GM19452 (cell line): ENCODE results near the gene ICA1.
A peak's percentile ranks its signal among the peaks of the same experiment; 100 is the strongest.
"Not testable (repeated sequence)": the region's sequence is repeated elsewhere in the genome, so short reads cannot be mapped to it uniquely, and the experiment has no call there.

Experiments
- ATAC-seq: cut with Tn5 transposase; IDR thresholded peaks from one replicate; pipeline ENCODE4 v1.9.1; 2021; ENCODE audit not compliant: unreplicated experiment

ICA1 gene

DNA sequence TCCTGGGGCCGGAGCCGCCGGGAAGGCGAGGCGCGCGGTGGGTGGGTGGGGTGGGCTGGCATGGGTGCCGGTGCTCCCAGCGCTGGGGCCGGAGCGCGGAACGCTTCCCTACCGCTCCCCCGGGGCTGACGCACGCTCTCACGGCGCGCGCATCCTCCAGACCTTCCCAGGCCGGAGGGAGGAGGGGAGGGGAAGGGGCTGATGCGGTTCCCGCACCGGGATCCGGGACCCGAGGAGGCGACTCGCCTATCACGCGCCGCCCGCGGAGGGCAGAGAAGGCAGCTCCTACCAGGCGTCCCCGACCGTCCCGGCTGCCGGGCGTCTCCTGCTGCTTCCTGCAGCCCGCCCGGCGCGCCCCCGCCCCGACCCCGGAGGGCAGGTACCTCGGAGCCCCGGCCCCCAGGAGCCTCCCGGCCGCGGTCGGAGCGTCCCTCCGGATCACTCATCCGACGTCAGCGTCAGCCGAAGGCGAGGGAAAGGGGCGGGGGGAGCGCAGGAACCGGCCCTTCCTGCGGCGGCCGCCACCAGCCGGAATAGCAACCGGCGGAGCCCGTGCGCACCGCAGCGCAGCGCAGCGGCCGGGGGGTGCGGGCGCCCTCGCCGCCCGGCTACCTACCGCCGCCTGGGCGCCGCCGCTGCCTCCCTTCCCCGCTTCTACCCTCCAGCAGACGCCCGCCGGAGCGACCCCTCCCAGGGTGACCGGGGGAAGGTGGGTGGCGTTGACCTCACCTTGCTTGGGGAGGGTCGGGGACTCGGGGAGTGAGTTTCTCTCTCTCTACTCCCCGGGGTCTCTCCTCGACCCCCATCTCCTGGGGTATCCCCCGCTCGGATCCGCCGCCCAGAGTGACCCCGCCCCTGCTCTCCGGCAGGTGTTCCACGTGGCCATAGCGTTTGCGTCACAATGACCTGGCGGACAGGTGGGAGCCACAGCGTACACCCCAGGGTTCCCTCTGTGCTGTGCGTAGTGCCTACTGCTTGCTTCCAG lies at the start of gene ICA1:
Gene ICA1 (minus strand): TSS at position 457 of the 985 bp plus-strand sequence. CDS start 26,241 bp downstream, outside the sequence.
- ATAC-seq: peak; percentile 68

- ATAC-seq: no peak
Measured at GRCh38 chr7:8310876-8311275, 48.9 kb upstream of the ICA1 start.

- no peak for ATAC-seq
Measured at GRCh38 chr7:8305625-8306388, 43.8 kb upstream of the ICA1 start.

DNA sequence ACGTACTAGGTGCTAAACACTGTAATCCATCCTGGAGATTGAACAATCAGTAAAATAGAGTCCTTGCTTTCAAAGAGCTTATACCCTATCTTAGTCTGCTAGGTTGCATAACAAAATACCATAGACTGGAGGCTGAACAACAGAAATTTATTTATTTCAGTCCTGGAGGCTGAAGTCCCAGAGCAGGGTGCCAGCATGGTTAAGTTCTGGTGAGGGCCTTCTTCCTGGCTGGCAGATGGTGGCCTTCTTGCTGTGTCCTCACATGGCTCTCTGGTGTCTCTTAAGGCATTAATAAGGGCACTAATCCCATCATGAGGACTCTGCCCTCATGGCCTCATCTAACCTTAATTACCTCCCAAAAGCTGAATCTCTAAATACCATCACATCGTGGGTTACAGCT lies 43.1 kb upstream of the ICA1 start:
- ATAC-seq: no peak

DNA sequence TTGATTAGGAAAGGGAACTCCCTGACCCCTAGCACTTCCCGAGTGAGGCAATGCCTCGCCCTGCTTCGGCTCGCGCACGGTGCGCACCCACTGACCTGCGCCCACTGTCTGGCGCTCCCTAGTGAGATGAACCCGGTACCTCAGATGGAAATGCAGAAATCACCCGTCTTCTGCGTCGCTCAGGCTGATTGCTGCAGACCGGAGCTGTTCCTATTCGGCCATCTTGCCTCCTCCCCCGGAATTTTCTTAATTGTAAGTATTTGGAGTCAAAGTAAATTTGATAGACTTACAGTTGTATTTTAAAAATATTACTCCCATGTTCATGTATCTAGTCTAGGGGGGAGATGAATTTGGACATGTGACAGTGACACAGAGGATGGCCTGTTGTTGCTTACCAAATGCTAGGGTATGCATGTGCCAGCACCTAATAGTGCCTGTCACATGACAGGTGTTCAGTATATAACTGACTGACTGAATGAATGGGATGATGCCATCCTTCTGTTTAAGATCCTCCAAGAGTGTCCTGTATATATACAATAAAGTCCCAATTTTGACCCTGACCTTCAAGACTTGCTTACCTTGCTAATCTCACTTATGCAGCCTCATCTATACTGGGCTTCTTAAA lies 42.0 kb upstream of the ICA1 start:
- ATAC-seq: no peak

DNA sequence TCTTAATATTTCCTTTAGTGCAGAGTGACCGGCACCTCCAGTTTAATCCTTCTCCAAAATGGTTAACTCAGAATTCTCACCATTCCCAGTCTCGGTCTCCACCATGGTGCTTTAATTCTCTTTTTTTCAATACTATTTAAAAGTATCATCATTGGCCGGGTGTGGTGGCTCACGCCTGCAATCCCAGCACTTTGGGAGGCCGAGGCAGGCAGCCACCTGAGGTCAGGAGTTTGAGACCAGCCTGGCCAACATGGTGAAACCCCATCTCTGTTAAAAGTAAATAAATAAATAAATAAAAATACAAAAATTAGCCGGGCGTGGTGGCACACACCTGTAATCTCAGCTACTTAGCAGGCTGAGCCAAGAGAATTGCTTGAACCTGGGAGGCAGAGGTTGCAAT lies 35.1 kb upstream of the ICA1 start:
- not testable (repeated sequence) for ATAC-seq

DNA sequence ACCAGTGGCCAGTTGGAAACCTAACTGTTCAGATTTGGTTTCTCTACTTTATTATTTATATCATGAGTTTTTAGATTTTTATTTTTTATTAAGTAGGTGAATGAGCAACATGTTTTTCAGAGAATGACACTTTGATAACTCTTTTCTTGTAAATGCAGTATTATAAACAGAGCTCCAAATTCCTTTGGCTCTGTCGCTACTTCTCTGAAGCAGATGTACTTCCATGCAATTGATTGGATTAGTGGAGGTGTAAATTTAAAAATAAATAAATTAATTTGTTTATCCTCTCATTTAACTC lies 34.3 kb upstream of the ICA1 start:
- ATAC-seq: peak; percentile 14

DNA sequence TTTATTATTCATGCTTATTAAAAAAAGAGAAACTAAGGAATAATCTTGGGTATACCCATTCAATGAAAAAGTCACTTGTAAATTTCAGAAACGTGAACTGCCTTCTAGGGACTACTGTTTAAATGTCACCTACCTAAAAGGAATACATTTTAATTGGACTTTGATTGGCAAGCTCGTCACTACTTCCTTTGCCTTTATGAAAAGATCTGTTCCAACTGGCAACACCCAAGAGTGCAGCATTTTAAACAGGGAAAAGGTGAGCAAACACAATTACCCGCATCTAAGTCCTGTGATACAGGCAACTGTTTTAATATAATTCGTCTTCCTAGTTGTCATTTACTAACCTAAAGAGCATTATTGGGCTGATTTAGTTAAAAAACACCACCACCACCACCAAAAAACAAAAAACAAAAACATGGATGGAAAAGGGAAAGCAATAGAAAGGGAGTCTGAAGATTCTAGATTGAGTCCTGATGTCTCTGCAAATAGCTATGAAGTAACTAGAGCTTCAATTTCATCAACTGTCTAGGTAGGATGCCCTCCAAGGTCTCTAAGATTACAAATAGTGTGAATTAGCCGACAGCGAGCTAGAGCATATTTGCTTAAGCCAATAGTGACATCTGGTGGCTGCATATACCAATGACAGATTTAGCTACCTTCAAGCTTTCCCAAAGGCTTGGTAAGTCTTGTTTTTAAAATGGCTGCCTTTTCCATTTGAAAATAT lies 33.8 kb upstream of the ICA1 start:
- peak; percentile 97 for ATAC-seq

DNA sequence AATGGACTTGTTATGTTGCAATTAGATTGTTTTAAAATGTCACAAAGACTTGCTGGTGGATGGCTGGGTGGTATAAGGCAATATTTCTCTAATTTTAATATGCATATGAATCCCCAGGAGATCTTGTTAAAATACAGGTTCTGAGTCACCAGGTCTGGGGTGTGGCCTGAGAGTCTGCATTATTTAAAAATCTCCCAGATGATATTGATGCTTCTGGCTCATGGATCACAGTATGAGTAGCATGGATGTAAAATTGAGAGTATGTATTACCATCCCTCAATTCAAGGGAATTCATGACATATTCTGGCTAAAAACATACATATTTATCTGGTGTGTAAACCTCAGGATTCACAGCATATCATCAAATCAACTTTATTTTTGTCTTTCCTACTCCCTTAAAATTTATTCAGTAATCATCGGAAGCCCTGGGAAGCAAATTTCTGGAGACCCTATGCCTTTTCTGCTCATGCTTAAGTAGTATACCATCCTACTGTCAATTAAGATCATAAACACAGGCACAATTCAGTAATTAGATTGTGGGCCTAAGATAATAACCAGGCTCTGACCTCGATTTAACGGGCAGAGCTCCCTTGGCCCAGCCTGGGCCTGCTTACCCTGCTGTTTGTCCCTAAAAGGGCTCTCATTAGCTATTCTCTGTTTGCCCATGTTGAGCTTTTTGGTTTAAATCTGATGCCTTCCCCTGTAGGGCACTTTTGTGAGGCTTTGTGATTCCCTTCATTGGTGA lies 29.6 kb upstream of the ICA1 start:
- no peak for ATAC-seq

DNA sequence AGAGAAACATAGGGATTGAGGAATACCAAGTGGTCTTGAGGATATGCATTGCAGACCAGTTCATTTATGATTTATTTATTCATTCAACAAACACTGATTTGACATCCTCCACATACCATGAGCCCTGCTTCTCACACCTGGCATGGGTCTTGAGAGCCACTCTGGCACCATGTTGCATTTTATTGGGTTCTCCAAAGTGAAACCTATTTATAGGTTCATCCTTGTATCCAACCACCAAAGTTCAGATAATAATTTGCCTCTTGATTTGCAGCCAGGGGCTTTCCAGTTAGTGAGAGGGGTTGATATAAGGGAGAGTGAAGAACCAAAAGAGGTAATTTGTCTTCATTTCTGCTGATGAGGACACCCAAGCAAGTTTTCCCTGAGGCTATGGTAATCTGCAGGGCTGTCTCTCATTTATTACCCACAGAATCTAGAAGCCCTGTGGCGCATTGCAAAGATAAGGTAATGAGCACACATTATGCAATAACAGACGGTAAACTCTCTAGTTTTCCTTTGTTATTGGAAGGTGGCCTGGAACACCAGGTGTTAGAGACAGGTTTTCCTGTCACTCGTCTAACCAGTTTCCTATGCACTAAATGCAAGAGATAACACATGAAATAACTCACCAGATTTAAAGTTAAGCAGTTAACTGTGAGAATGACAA lies 28.8 kb upstream of the ICA1 start:
- no peak for ATAC-seq

DNA sequence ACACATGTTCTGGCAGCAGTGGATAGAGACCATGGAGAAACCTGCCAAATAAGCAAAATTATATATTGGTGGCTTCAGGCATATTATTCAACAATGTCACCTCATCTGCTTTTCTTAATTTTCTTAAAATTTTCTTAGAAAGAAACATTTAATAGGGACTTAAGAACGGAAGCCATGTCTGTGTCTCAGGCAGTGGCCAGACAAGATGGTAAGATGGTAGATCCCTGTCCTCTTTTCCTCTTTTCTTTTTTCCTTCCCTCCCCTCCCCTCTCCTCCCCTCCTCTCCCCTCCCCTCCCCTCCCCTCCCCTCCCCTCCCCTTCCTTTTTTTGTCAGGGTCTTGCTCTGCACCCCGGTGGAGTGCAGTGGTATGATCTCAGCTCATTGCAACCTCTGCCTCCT lies 24.2 kb upstream of the ICA1 start:
- ATAC-seq: no peak

GRCh38 chr7:8285155-8285554 lies 23.2 kb upstream of the ICA1 start:
- ATAC-seq: no peak

DNA sequence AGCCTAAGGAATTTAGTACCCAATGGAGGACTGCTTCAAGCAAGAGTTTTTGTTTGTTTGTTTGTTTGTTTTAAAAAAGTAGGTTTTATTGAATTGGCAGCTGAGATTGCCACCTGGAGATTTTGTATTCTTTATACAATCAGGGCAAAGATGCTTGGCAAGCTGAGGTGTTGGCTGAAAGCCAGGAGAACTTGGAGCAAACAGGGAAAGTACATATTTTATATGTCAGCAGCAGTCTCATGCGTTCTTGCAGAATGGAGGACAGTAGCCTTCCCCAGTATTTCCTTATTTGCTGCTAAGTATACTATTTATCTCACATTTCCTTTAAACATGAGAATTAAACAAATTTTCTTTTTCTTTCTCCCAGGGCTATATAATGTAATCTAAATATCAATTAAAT lies 22.6 kb upstream of the ICA1 start:
- ATAC-seq: no peak

GRCh38 chr7:8283968-8284367 lies 22.0 kb upstream of the ICA1 start:
- ATAC-seq: no peak

- ATAC-seq: no peak
Measured at GRCh38 chr7:8282871-8283270, 20.9 kb upstream of the ICA1 start.

GRCh38 chr7:8282162-8282561 lies 20.2 kb upstream of the ICA1 start:
- no peak for ATAC-seq

DNA sequence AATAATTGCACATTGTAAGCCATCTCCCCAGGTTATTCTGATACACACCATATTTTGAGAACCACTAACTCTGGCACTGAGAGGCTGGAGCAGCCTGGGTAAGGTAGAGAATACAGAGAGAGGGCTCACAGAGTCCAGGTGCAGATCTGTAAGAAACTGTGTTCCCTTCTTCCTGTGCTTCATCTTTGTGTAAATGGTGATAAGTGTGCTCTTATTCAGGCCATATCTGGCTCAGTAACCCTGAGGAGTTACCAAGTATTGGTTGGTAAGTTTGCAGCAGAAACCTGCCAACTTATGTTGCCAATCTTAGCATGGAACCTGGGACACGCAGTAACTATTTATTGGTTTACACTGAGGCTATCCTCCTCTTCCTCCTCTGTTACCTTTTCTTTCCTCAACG lies 16.2 kb upstream of the ICA1 start:
- ATAC-seq: no peak

DNA sequence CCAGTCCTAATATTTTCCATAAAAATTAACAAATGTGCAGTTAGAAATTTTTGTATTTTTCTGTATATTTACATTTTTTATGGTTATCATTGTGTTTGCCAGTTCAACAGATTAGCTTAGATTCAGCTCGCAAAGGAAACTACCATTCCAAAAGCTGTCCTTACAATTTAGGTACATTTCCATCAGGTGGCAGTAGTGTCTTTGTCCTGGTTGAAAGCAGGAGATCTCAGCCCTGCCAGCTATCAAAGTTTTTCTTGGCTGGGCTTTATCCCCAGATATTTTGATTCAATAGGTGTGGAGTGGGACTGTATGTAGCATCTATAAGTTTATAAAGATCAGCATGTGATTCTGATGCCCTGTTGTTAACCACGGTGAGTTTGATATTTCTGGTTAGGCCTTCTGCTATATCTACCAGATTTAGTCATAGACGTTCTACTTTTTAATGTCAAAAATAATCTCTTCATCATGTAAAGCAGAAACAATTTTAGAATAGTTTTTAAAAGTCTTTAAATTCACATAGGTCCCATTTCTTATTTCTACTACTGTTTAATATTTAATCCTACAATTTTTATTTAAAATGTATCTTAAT lies 15.5 kb upstream of the ICA1 start:
- no peak for ATAC-seq

DNA sequence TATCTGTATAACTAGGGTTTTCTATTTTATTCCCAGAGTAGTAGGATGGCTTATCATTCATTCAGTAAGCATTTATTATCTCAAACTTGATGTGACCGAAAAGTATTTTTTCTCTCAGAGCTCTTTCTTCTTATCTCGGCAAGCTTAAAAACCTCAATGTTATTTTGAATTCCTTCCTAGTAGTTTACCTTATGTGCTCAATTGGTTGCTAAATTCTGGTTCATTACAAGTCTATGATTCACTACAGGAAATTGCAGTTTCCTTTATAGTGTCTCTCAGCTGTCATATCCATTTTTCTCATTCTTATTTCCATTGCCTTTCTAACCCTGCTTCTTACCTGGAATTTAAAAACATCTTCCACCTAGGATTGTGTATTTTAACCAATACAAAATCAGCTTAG lies 12.6 kb upstream of the ICA1 start:
- no peak for ATAC-seq

- ATAC-seq: no peak
Measured at GRCh38 chr7:8271960-8272359, 10.0 kb upstream of the ICA1 start.
